Brain microvascular endothelial cell (primary cell): Measurements from ENCODE around the gene SFXN2.

Source experiments
- DNase-seq: peaks from one replicate; pipeline ENCODE4 v3.0.0-alpha.2; 2020
- H3K27ac ChIP-seq: fragments of 250-450 bp; sonication (Bioruptor Pico); 2 replicates; pipeline ENCODE4 v1.5.1; 2020; ENCODE audit warnings: mild to moderate bottlenecking, moderate library complexity
- H3K27me3 ChIP-seq: fragments of 250-450 bp; sonication (Bioruptor Pico); replicated peaks from 2 replicates; pipeline ENCODE4 v1.5.1; 2020; ENCODE audit warnings: mild to moderate bottlenecking
- H3K36me3 ChIP-seq: fragments of 250-450 bp; sonication (Bioruptor Pico); replicated peaks from 2 replicates; pipeline ENCODE4 v1.5.1; 2020; ENCODE audit warnings: mild to moderate bottlenecking
- H3K4me3 ChIP-seq: 2 replicates; pipeline ENCODE4 v1.5.1; 2011; ENCODE audit warnings: low read depth, mild to moderate bottlenecking, control low read depth, low read length, moderate library complexity
- CTCF ChIP-seq: IDR thresholded peaks from 2 replicates; pipeline ENCODE4 v1.5.1; 2011; ENCODE audit warnings: low read depth, mild to moderate bottlenecking, moderate library complexity, low read length, control low read depth, inconsistent platforms; ENCODE audit errors: missing control alignments
- in situ Hi-C: cut with HindIII; loops from 2 replicates; pipeline ENCODE4 v1.10.0; 2017; ENCODE audit warnings: low sequenced_read_pairs, low pct_ligation_motif_present

SFXN2 gene

GRCh38 chr10:102675011-102675665 lies 39.3 kb upstream of the SFXN2 start:
- peak; percentile 16 for DNase-seq
- in situ Hi-C loops, result no loop called here
- Histone ChIP-seq H3K36me3 (no peaks in the 10 kb centered on the region), H3K27me3 (no peaks in the 10 kb centered on the region), H3K27ac (peak overlapping the region; percentile 93), H3K4me3 (no peak overlapping the region)
- TF ChIP-seq CTCF, result no peak

- Histone ChIP-seq H3K36me3 (no peaks in the 10 kb centered on the region), H3K27me3 (no peaks in the 10 kb centered on the region), H3K4me3 (no peak overlapping the region), H3K27ac (peak overlapping the region; percentile 93)
- DNase-seq, result peak; percentile 95
- in situ Hi-C loops, result no loop called here
- TF ChIP-seq CTCF, result no peak
Observed at GRCh38 chr10:102675666-102676533, 38.5 kb upstream of the SFXN2 start.

GRCh38 chr10:102676534-102677315 lies 37.7 kb upstream of the SFXN2 start:
- no peaks in the 10 kb centered on the region for H3K27me3 ChIP-seq
- no peaks in the 10 kb centered on the region for H3K36me3 ChIP-seq
- TF ChIP-seq CTCF, result no peak
- peak overlapping the region; percentile 68 for H3K27ac ChIP-seq
- H3K4me3 ChIP-seq, result no peak overlapping the region
- in situ Hi-C loops, result no loop called here
- DNase-seq, result no peak

- no peaks in the 10 kb centered on the region for H3K36me3 ChIP-seq
- in situ Hi-C loops, result no loop called here
- no peak for DNase-seq
- no peak overlapping the region for H3K27ac ChIP-seq
- H3K27me3 ChIP-seq, result no peaks in the 10 kb centered on the region
- TF ChIP-seq CTCF, result no peak
- H3K4me3 ChIP-seq, result no peak overlapping the region
Observed at GRCh38 chr10:102677331-102678067, 36.9 kb upstream of the SFXN2 start.

- Histone ChIP-seq H3K27me3 (no peaks in the 10 kb centered on the region), H3K27ac (no peak overlapping the region), H3K36me3 (no peaks in the 10 kb centered on the region), H3K4me3 (no peak overlapping the region)
- in situ Hi-C loops, result no loop called here
- no peak for TF ChIP-seq CTCF
- no peak for DNase-seq
Observed at GRCh38 chr10:102678068-102678400, 36.4 kb upstream of the SFXN2 start.
